Thyroid gland (tissue), 4 donors: ENCODE data around the gene GLT8D1. TPM values are rescaled to one million over a fixed set of nuclear protein-coding genes. Genes with fewer than 3 reads are reported as not detected.

ENCODE experiments used
- DNase-seq, 2 donors: peaks; one replicate each; pipeline ENCODE4 v3.0.0-alpha.2; 2019
- H3K27ac ChIP-seq, 3 donors: fragments of 200-600 bp; sonication (generic); 1 replicate in 2 of 3; 2 replicates in 1 of 3; pipeline ENCODE4 v1.5.1; 2016 to 2019; ENCODE audit warnings: mild to moderate bottlenecking in 1 of 3, moderate library complexity in 1 of 3
- H3K27me3 ChIP-seq: fragments of 200-600 bp; sonication (generic); one replicate; pipeline ENCODE4 v1.5.1; 2019
- H3K36me3 ChIP-seq, 2 donors: fragments of 200-600 bp; sonication (generic); one replicate each; pipeline ENCODE4 v1.5.1; 2016 to 2019
- H3K4me1 ChIP-seq, 2 donors: fragments of 200-600 bp; sonication (generic); one replicate each; pipeline ENCODE4 v1.5.1; 2017 to 2019
- H3K4me3 ChIP-seq, 3 donors: fragments of 200-600 bp; sonication (generic); replicated peaks in 1 of 3; 1 replicate in 2 of 3; 2 replicates in 1 of 3; pipeline ENCODE4 v1.5.1; 2016; ENCODE audit warnings: mild to moderate bottlenecking in 1 of 3
- H3K9me3 ChIP-seq: fragments of 200-600 bp; sonication (generic); one replicate; pipeline ENCODE4 v1.5.1; 2017
- CTCF ChIP-seq, 6 experiments: fragments of 200-600 bp in 3 of 6; fragments of 450-650 bp in 3 of 6; sonication (generic) in 3 of 6; IDR thresholded peaks; one replicate each; pipeline ENCODE4 v1.5.1; 2016 to 2019; ENCODE audit warnings: antibody characterized with exemption in 6 of 6, mild to moderate bottlenecking in 2 of 6, inconsistent platforms in 1 of 6, moderate library complexity in 1 of 6
- POLR2A ChIP-seq, 2 donors: fragments of 450-650 bp; IDR thresholded peaks; one replicate each; pipeline ENCODE4 v1.6.1; 2017; ENCODE audit warnings: antibody characterized with exemption in 2 of 2, mild to moderate bottlenecking in 2 of 2, moderate library complexity in 1 of 2
- WGBS, 2 donors: methylation state at CpG; one replicate each; pipeline ENCODE4 v1.1.5; 2017; 5-methylcytosine and 5-hydroxymethylcytosine counted together
- intact Hi-C: fragments of 100-400 bp; cut with DNase I; formaldehyde crosslinking; loops from one replicate; pipeline ENCODE4 v1.15.1; 2023
- total RNA-seq, 4 donors: library from RNA; depleted of rRNA; stranded (reverse); fragments of >200 nt; gene quantifications; one replicate each; pipeline ENCODE4 v1.2.3, GENCODE V29; 2016

Gene GLT8D1
- total RNA-seq, 4 donors from 2014 or later: 97.8 to 145 (median 107) TPM

GRCh38 chr3:52712291-52713212, 7.0 kb upstream of the GLT8D1 start:
- Histone ChIP-seq H3K4me1 (peaks cover 0 to 3% of the 10 kb centered on the region in 2 donors), H3K9me3 (no peaks in the 10 kb centered on the region), H3K27me3 (no peaks in the 10 kb centered on the region), H3K27ac (no peak overlapping the region), H3K4me3 (no peak overlapping the region), H3K36me3 (peaks cover 0 to 7% of the 10 kb centered on the region in 2 donors)
- intact Hi-C loops: no loop called here
- DNase-seq: no peak
- TF ChIP-seq POLR2A (IDR thresholded peaks at IDR 0.05) (no peak), CTCF (IDR thresholded peaks at IDR 0.05) (no peak)
- 93 to 97% methylated on average over 17 of the region's 17 CpGs for WGBS, 2 donors

- Histone ChIP-seq H3K36me3 (peaks cover 0 to 7% of the 10 kb centered on the region in 2 donors), H3K9me3 (no peaks in the 10 kb centered on the region), H3K4me1 (peaks cover 10 to 13% of the 10 kb centered on the region in 2 donors), H3K27me3 (no peaks in the 10 kb centered on the region), H3K27ac (no peak overlapping the region), H3K4me3 (no peak overlapping the region)
- intact Hi-C loops: no loop called here
- 88 to 93% methylated on average over 2 of the region's 2 CpGs for WGBS, 2 donors
- TF ChIP-seq POLR2A (IDR thresholded peaks at IDR 0.05) (no peak), CTCF (IDR thresholded peaks at IDR 0.05) (no peak)
- DNase-seq: no peak
Measured at GRCh38 chr3:52710512-52710911, 4.9 kb upstream of the GLT8D1 start.

- 77 to 80% methylated on average over 4 of the region's 4 CpGs for WGBS, 2 donors
- peaks cover 16 to 30% of the 10 kb centered on the region in 2 donors for H3K4me1 ChIP-seq
- no peaks in the 10 kb centered on the region for H3K27me3 ChIP-seq
- TF ChIP-seq CTCF (IDR thresholded peaks at IDR 0.05): no peak
- TF ChIP-seq POLR2A (IDR thresholded peaks at IDR 0.05): no peak
- H3K4me3 ChIP-seq: no peak overlapping the region
- no peaks in the 10 kb centered on the region for H3K9me3 ChIP-seq
- intact Hi-C loops: no loop called here
- DNase-seq: no peak
- no peak overlapping the region for H3K27ac ChIP-seq
- peaks cover 0 to 5% of the 10 kb centered on the region in 2 donors for H3K36me3 ChIP-seq
Measured at GRCh38 chr3:52707585-52707984, 2.0 kb upstream of the GLT8D1 start.

- peak overlapping the region; percentile 80 to 90 (median 81) for H3K27ac ChIP-seq
- no peak for DNase-seq
- H3K9me3 ChIP-seq: no peaks in the 10 kb centered on the region
- no peak for TF ChIP-seq POLR2A (IDR thresholded peaks at IDR 0.05)
- TF ChIP-seq CTCF (IDR thresholded peaks at IDR 0.05): no peak
- H3K4me3 ChIP-seq: peak overlapping the region; percentile 63 to 97 (median 88)
- H3K36me3 ChIP-seq: peaks cover 0 to 4% of the 10 kb centered on the region in 2 donors
- H3K27me3 ChIP-seq: no peaks in the 10 kb centered on the region
- H3K4me1 ChIP-seq: peaks cover 16 to 37% of the 10 kb centered on the region in 2 donors
- WGBS, 2 donors: no CpG with 5 or more reads among the region's 25 CpGs
- intact Hi-C loops: no loop called here
Measured at GRCh38 chr3:52705438-52705687, 228 bp downstream of the GLT8D1 start.
